A549 (cell line): ENCODE results near the gene PIKFYVE. TPM values are rescaled to one million over a fixed set of nuclear protein-coding genes. Genes with fewer than 3 reads are reported as not detected.
A peak's percentile ranks its signal among the peaks of the same experiment; 100 is the strongest.

Source experiments
- ATAC-seq, 2 experiments: fragments of 200-7000 bp in 1 of 2; fragments of >200 bp in 1 of 2; cut with Nextera tagmentation in 1 of 2; cut with Tn5 transposase in 1 of 2; 3 replicates each; pipeline versions ENCODE4 v1.8.0 to v1.9.1; 2018 to 2020; ENCODE audit warnings: mild to moderate bottlenecking in 1 of 2, moderate library complexity in 1 of 2
- CTCF ChIA-PET: fragments of 300-600 bp; sonication (Branson Sonifier 250); formaldehyde crosslinking; extraction: SDS; loops from one replicate; lab custom pipeline; 2021; ENCODE audit warnings: antibody characterized with exemption, inconsistent platforms; lab: Yijun Ruan, JAX
- POLR2A ChIA-PET: fragments of 350-600 bp; formaldehyde crosslinking; extraction: SDS; loops from one replicate; lab custom pipeline; 2021; ENCODE audit warnings: antibody characterized with exemption, inconsistent platforms; lab: Yijun Ruan, JAX
- DNase-seq, 2 experiments: peaks; one replicate each; pipeline versions ENCODE4 v3.0.0 to v3.0.0-alpha.2; 2011 to 2016; ENCODE audit warnings: low read depth in 1 of 2, low spot score in 1 of 2
- FAIRE-seq: peaks from 2 replicates; lab custom pipeline; 2011; peaks lifted over from hg19 to GRCh38; lab: Jason Lieb, UNC
- H3K27ac ChIP-seq, 2 experiments: fragments of >200 bp; sonication (Bioruptor Twin); formaldehyde crosslinking; 3 replicates each; pipeline ENCODE4 v1.5.1; 2016 to 2017
- H3K4me1 ChIP-seq: fragments of >200 bp; sonication (Bioruptor Twin); formaldehyde crosslinking; 3 replicates; pipeline ENCODE4 v1.6.1; 2016
- H3K4me2 ChIP-seq: fragments of >200 bp; sonication (Bioruptor Twin); formaldehyde crosslinking; 3 replicates; pipeline ENCODE4 v1.6.1; 2016
- H3K4me3 ChIP-seq: fragments of >200 bp; sonication (Bioruptor Twin); formaldehyde crosslinking; 3 replicates; pipeline ENCODE4 v1.5.1; 2016
- H3K9me3 ChIP-seq: fragments of >200 bp; sonication (Bioruptor Twin); formaldehyde crosslinking; 3 replicates; pipeline ENCODE4 v1.6.1; 2016
- BCL3 ChIP-seq: fragments of >200 bp; sonication (Bioruptor Twin); formaldehyde crosslinking; IDR thresholded peaks from 3 replicates; pipeline ENCODE4 v1.6.1; 2016
- BHLHE40 ChIP-seq: IDR thresholded peaks from 2 replicates; pipeline ENCODE4 v1.6.1; 2012; ENCODE audit warnings: low read depth, low read length, inconsistent platforms
- CBX8 ChIP-seq: fragments of 200-600 bp; sonication (generic); IDR thresholded peaks from 2 replicates; pipeline ENCODE4 v1.6.1; 2016
- CHD4 ChIP-seq: fragments of 200-600 bp; sonication (generic); IDR thresholded peaks from 2 replicates; pipeline ENCODE4 v1.6.1; 2016; ENCODE audit warnings: antibody characterized with exemption, mild to moderate bottlenecking, borderline replicate concordance
- CTCF ChIP-seq: fragments of >200 bp; sonication (Bioruptor Twin); formaldehyde crosslinking; IDR thresholded peaks from 3 replicates; pipeline ENCODE4 v1.5.1; 2016
- ELK1 ChIP-seq: fragments of 150-350 bp; IDR thresholded peaks from 2 replicates; pipeline ENCODE4 v1.6.1; 2014; ENCODE audit warnings: low read depth, mild to moderate bottlenecking, low read length
- EP300 ChIP-seq, 2 experiments: fragments of >200 bp; sonication (Bioruptor Twin); formaldehyde crosslinking; IDR thresholded peaks; 2 replicates in 1 of 2; 3 replicates in 1 of 2; pipeline ENCODE4 v1.6.1; 2016 to 2017
- ESRRA ChIP-seq: fragments of 150-350 bp; IDR thresholded peaks from 2 replicates; pipeline ENCODE4 v1.6.1; 2014; ENCODE audit warnings: mild to moderate bottlenecking, low read length, borderline replicate concordance
- FOSB ChIP-seq: fragments of 250-450 bp; sonication (Bioruptor Pico); IDR thresholded peaks from 2 replicates; pipeline ENCODE4 v1.5.0; 2020; ENCODE audit warnings: mild to moderate bottlenecking, moderate library complexity
- HES2 ChIP-seq: fragments of >200 bp; sonication (Bioruptor Twin); formaldehyde crosslinking; IDR thresholded peaks from 2 replicates; pipeline ENCODE4 v1.6.1; 2016
- HMGXB4 ChIP-seq: fragments of 250-450 bp; sonication (Bioruptor Pico); IDR thresholded peaks from 2 replicates; pipeline ENCODE4 v1.5.0; 2021; ENCODE audit warnings: mild to moderate bottlenecking, moderate library complexity, borderline replicate concordance
- HOXA7 ChIP-seq: fragments of 250-450 bp; sonication (Bioruptor Pico); IDR thresholded peaks from 2 replicates; pipeline ENCODE4 v1.5.0; 2020; ENCODE audit warnings: mild to moderate bottlenecking, moderate library complexity
- HOXB13 ChIP-seq: fragments of 250-450 bp; sonication (Bioruptor Pico); IDR thresholded peaks from 2 replicates; pipeline ENCODE4 v1.5.0; 2020; ENCODE audit warnings: low read depth, mild to moderate bottlenecking, moderate library complexity
- JUN ChIP-seq, 2 experiments: fragments of >200 bp; sonication (Bioruptor Twin); formaldehyde crosslinking; IDR thresholded peaks; 2 replicates in 1 of 2; 3 replicates in 1 of 2; pipeline ENCODE4 v1.6.1; 2016 to 2017
- MAFK ChIP-seq: fragments of 450-650 bp; IDR thresholded peaks from 2 replicates; pipeline ENCODE4 v1.6.1; 2014; ENCODE audit not compliant: partially characterized antibody
- MAX ChIP-seq: IDR thresholded peaks from 2 replicates; pipeline ENCODE4 v1.6.1; 2012
- MAZ ChIP-seq: fragments of 150-350 bp; IDR thresholded peaks from 2 replicates; pipeline ENCODE4 v1.6.1; 2014; ENCODE audit warnings: antibody characterized with exemption, low read depth, low read length, borderline replicate concordance
- NPAS2 ChIP-seq: fragments of 250-450 bp; sonication (Bioruptor Pico); IDR thresholded peaks from 2 replicates; pipeline ENCODE4 v1.8.0; 2022; ENCODE audit warnings: mild to moderate bottlenecking, moderate library complexity, borderline replicate concordance
- NR3C1 ChIP-seq: fragments of >200 bp; sonication (Bioruptor Twin); formaldehyde crosslinking; IDR thresholded peaks from 3 replicates; pipeline ENCODE4 v1.6.1; 2017
- PBX3 ChIP-seq: IDR thresholded peaks from 2 replicates; pipeline ENCODE4 v1.6.1; 2012
- RAD21 ChIP-seq, 2 experiments: fragments of >200 bp in 1 of 2; sonication (Bioruptor Twin) in 1 of 2; formaldehyde crosslinking in 1 of 2; IDR thresholded peaks in 1 of 2; conservative IDR thresholded peaks in 1 of 2; 2 replicates in 1 of 2; 3 replicates in 1 of 2; pipeline ENCODE4 v1.6.1; 2012 to 2018; ENCODE audit warnings: inconsistent platforms in 1 of 2
- RARB ChIP-seq: fragments of 250-450 bp; sonication (Bioruptor Pico); IDR thresholded peaks from 2 replicates; pipeline ENCODE4 v1.8.0; 2021; ENCODE audit warnings: mild to moderate bottlenecking, moderate library complexity
- RCOR1 ChIP-seq: fragments of 150-350 bp; IDR thresholded peaks from 2 replicates; pipeline ENCODE4 v1.6.1; 2014; ENCODE audit warnings: antibody characterized with exemption, low read length, low read depth
- RNF2 ChIP-seq: fragments of 200-600 bp; sonication (generic); IDR thresholded peaks from 2 replicates; pipeline ENCODE4 v1.6.1; 2016; ENCODE audit warnings: low read depth, mild to moderate bottlenecking, antibody characterized with exemption, moderate library complexity, borderline replicate concordance
- TFCP2L1 ChIP-seq: fragments of 250-450 bp; sonication (Bioruptor Pico); IDR thresholded peaks from 2 replicates; pipeline ENCODE4 v1.5.0; 2021; ENCODE audit warnings: mild to moderate bottlenecking
- USF2 ChIP-seq: fragments of 450-650 bp; IDR thresholded peaks from 2 replicates; pipeline ENCODE4 v1.6.1; 2014; ENCODE audit warnings: antibody characterized with exemption
- ZFP36 ChIP-seq: fragments of 450-650 bp; IDR thresholded peaks from 2 replicates; pipeline ENCODE4 v1.6.1; 2014; ENCODE audit warnings: borderline replicate concordance; ENCODE audit not compliant: partially characterized antibody
- WGBS: methylation state at CpG from one replicate; pipeline ENCODE4 v1.1.6; 2017; ENCODE audit errors: missing lambda C conversion rate; 5-methylcytosine and 5-hydroxymethylcytosine counted together
- polyA plus RNA-seq, 4 experiments: library from polyadenylated mRNA; depleted of rRNA in 3 of 4; stranded (reverse); fragments of >200 nt; fragmentation: RNase III in 1 of 4; extraction: RNeasy Plus Mini Kit Qiagen cat#74134 plus additional on column Dnase treatment in 1 of 4; gene quantifications; 2 replicates in 3 of 4; 3 replicates in 1 of 4; pipeline ENCODE4 v1.2.3, GENCODE V29; 2011 to 2017

PIKFYVE gene
- polyA plus RNA-seq, 2 of the 4 experiments (the other 2 are of a cell fraction) = 6.5 to 19.3 TPM

GRCh38 chr2:208326016-208326415, 60.0 kb downstream of the PIKFYVE start:
- ChIA-PET CTCF (no interaction called here), POLR2A (no interaction called here)
- FAIRE-seq = no peak
- TF ChIP-seq HOXA7 = no peak
- TF ChIP-seq USF2 = no peak
- no peak for TF ChIP-seq MAZ
- TF ChIP-seq RARB (CRISPR knock-in tag) = no peak
- Histone ChIP-seq H3K4me2 (no peak overlapping the region), H3K27ac (no peak overlapping the region), H3K4me3 (no peak overlapping the region), H3K9me3 (no peaks in the 10 kb centered on the region), H3K4me1 (no peaks in the 10 kb centered on the region)
- DNase-seq = no peak
- no peak for ATAC-seq
- 83% methylated on average over 4 of the region's 4 CpGs for WGBS

- Histone ChIP-seq H3K4me3 (no peak overlapping the region), H3K9me3 (no peaks in the 10 kb centered on the region), H3K4me1 (no peaks in the 10 kb centered on the region), H3K27ac (no peak overlapping the region), H3K4me2 (no peak overlapping the region)
- POLR2A ChIA-PET = no interaction called here
- ATAC-seq (no peak), DNase-seq (no peak), FAIRE-seq (peak; percentile 59)
- CTCF ChIA-PET = no interaction called here
- TF ChIP-seq MAZ = no peak
- TF ChIP-seq HOXB13 = no peak
- no peak for TF ChIP-seq CTCF
- TF ChIP-seq CHD4 = no peak
- no peak for TF ChIP-seq TFCP2L1 (CRISPR knock-in tag)
- TF ChIP-seq EP300 (IDR thresholded peaks at IDR 0.05) = no peak
- TF ChIP-seq MAFK = no peak
- no peak for TF ChIP-seq FOSB
- no peak for TF ChIP-seq BHLHE40
- no peak for TF ChIP-seq HMGXB4
- TF ChIP-seq ESRRA = no peak
- no peak for TF ChIP-seq MAX
- no peak for TF ChIP-seq HOXA7
- TF ChIP-seq ELK1 = no peak
- TF ChIP-seq HES2 = no peak
These were observed 63.4 kb downstream of the PIKFYVE start for GRCh38 chr2:208329485-208329884.

GRCh38 chr2:208334230-208334629, 68.2 kb downstream of the PIKFYVE start:
- DNase-seq = no peak
- POLR2A ChIA-PET = no interaction called here
- peak in 1 of 2 experiments; percentile 24; a peak in 1 of 6 replicates for ATAC-seq
- FAIRE-seq = no peak
- CTCF ChIA-PET = interaction anchor here (1.4 kb wide), 1 partner anchor 11 kb away, joined by 3 read pairs; no protein-coding TSS in a partner anchor
- no peaks in the 10 kb centered on the region for H3K9me3 ChIP-seq
- H3K27ac ChIP-seq = no peak overlapping the region
- H3K4me2 ChIP-seq = no peak overlapping the region
- no peaks in the 10 kb centered on the region for H3K4me1 ChIP-seq
- no peak overlapping the region for H3K4me3 ChIP-seq
- TF ChIP-seq ZFP36 (no peak), NPAS2 (CRISPR knock-in tag) (no peak), CHD4 (no peak), RCOR1 (no peak), HES2 (no peak), MAFK (no peak), RAD21 (conservative IDR thresholded peaks at IDR 0.05 in 1 of 2, IDR thresholded peaks at IDR 0.05 in 1 of 2) (no peak), RNF2 (no peak), JUN (IDR thresholded peaks at IDR 0.05) (no peak), CBX8 (no peak), NR3C1 (no peak), BCL3 (no peak), PBX3 (no peak)
